ENCODE data around the gene PTH2R.
"Not testable (repeated sequence)": the region's sequence is repeated elsewhere in the genome, so short reads cannot be mapped to it uniquely, and the experiment has no call there.

PTH2R gene

GRCh38 chr2:208392300-208392699, 14.3 kb upstream of the PTH2R start:
- DNase-seq (ENCODE audit: low read depth in 3 of 3) = no peak

- DNase-seq (ENCODE audit: low read depth in 3 of 3) = not testable (repeated sequence)
Measured at GRCh38 chr2:208396796-208397195, 9.8 kb upstream of the PTH2R start.

GRCh38 chr2:208399201-208399600, 7.4 kb upstream of the PTH2R start:
- no peak for DNase-seq (ENCODE audit: low read depth in 3 of 3)

GRCh38 chr2:208407667-208408066, 1.1 kb downstream of the PTH2R start:
- no peak for DNase-seq (ENCODE audit: low read depth in 3 of 3)

GRCh38 chr2:208413931-208414330, 7.3 kb downstream of the PTH2R start:
- no peak for DNase-seq (ENCODE audit: low read depth in 3 of 3)

GRCh38 chr2:208415255-208415654, 8.7 kb downstream of the PTH2R start:
- no peak for DNase-seq (ENCODE audit: low read depth in 3 of 3)

GRCh38 chr2:208415897-208416296, 9.3 kb downstream of the PTH2R start:
- DNase-seq (ENCODE audit: low read depth in 3 of 3) = no peak

- DNase-seq (ENCODE audit: low read depth in 3 of 3) = no peak
Measured at GRCh38 chr2:208426412-208427045, 19.9 kb downstream of the PTH2R start.

DNA sequence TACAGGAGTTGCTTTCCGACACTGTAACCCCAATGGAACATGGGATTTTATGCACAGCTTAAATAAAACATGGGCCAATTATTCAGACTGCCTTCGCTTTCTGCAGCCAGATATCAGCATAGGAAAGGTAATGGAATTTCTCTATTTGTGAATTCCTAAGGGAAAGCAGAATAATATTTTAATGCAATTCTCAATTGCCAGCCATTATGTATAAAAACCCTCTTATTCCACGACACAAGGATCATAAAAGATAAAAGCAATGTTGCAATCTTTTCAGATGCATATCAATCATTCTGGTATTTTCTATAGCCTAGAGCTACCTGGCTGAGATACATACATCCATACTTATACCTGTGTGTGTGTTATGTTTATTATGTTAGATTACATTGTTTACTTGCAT, 31.2 kb downstream of the PTH2R start:
- DNase-seq (ENCODE audit: low read depth in 3 of 3) = no peak

DNA sequence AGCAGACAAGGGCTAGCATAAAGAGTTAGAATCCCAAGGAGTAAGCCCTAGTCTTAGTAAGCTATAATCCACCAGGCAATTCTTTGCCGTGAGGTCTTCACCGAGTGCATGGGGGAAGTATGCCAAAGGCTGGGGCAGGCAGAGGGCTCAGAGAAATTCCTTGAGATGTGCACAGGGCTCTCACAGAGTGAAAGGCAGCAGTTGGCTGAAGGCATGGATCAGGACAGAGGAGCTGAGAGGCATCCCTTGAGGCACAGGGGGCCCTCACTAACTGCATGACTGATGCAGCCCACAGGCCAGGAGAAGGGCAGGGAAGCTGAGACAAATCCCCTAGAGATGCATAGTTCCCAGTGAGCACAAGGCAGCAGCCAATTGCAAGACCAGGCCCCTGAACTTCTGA, 34.1 kb downstream of the PTH2R start:
- no peak for DNase-seq (ENCODE audit: low read depth in 3 of 3)

- no peak for DNase-seq (ENCODE audit: low read depth in 3 of 3)
Measured at GRCh38 chr2:208441951-208442350, 35.4 kb downstream of the PTH2R start.

DNA sequence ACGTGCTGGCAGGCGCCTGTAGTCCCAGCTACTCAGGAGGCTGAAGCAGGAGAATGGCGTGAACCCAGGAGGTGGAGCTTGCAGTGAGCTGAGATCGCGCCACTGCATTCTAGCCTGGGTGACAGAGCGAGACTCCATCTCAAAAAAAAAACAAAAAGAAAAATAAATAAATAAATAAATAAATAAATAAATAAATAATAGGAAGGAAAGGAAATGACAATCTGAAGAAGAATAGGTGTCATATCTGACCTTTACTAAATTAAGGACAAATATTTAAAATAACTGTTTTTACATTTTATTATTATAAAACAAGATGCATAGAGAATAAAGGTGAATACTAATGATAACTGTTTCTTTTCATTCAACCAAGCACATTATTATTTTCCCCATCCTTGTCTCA, 40.9 kb downstream of the PTH2R start:
- DNase-seq (ENCODE audit: low read depth in 3 of 3) = not testable (repeated sequence)

DNA sequence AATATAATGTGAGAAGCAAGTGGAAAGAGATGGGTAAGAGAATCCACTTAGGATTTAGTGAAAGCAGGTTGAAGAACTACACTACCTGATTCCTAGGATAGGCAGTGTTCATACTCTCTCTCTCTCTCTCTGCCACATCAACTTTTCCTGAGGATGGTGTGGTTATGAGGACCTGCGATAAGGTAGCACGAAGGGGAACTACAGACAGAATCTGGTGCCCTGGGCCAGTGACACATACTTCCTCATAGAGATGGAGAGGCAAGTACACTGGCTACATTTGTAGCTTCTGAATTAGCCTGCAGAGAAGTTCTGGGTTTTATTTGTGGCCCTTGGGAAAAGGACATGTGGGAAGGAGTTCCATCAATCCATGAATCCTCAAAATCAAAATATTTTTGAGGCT, 44.5 kb downstream of the PTH2R start:
- DNase-seq (ENCODE audit: low read depth in 3 of 3) = no peak

DNA sequence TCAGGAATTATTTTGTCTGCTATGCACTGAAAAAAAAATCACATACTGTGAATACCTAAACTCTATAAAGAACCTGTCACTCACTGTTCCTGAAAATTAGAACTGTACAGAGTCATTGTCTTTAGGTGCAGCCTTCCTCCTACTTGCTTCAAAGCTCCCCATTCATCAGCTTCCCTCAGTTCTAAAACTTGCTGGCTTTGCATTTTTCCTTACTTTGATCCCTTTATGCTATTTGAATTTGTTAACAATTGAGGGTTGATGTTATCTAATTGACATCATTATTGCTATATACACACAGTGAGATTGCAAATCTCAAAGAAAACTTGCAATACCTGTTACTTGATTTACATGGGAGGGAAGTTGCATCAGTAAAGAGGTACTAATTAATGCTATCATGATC, 48.3 kb downstream of the PTH2R start:
- DNase-seq (ENCODE audit: low read depth in 3 of 3) = no peak

- no peak for DNase-seq (ENCODE audit: low read depth in 3 of 3)
Measured at GRCh38 chr2:208463721-208464120, 57.1 kb downstream of the PTH2R start.

- no peak for DNase-seq (ENCODE audit: low read depth in 3 of 3)
Measured at GRCh38 chr2:208464205-208464604, 57.6 kb downstream of the PTH2R start.

GRCh38 chr2:208466151-208466919, 59.7 kb downstream of the PTH2R start:
- DNase-seq (ENCODE audit: low read depth in 3 of 3) = no peak

DNA sequence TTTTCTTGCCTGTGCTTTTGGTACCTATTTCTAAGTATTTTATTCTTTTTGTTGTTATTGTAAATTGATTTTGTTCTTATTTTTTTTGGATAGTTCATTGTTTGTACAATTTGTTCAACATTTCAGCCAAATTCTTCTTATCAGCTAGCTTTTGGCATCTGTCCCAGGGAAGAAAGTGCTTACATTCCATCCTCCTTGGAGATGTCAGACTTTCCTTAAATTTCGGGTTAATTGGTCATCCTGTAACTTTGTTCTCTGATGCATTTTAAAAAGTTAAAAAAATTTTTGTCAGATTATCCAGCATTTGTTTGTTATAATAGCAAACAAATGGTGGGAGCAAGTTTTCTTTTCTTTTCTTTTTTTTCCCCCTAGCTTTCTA, 60.3 kb downstream of the PTH2R start:
- DNase-seq (ENCODE audit: low read depth in 3 of 3) = no peak

- no peak for DNase-seq (ENCODE audit: low read depth in 3 of 3)
Measured at GRCh38 chr2:208467564-208467963, 61.0 kb downstream of the PTH2R start.

DNA sequence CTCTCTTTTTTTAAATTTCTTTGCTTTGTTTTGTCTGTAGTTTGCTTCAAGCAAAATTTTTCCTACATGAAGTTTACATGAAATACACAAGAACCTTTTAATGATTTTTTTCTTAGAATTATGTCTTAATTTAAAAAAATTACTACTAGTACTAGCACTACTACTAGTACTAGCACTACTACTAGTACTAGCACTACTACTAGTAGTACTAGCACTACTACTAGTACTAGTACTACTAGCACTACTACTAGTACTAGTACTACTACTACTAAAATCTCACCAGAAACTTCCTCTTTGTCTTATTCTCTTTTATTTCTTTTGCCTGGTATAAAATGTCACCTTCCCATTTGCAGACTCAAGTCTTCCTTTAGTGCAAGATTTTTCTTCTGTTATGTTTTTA, 71.1 kb downstream of the PTH2R start:
- DNase-seq (ENCODE audit: low read depth in 3 of 3) = no peak

DNA sequence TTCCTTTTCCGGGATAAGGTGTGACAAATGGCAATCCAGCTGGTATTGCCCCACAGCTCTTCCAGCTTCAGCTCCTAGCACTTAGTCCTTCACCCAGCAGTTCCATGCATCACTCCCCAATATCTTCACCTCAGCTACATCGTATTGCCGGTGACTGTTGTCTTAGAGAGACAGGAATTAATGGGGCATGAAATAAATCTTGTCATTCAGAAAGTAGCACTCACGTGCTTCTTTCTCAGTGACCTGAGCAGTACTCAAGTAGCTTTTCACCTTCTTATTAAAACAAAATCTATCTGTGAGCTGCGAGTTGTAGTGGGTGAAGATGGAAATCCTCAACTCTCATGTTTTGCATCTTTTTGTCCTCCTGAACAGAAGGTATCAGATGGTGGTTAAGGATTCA, 72.8 kb downstream of the PTH2R start:
- no peak for DNase-seq (ENCODE audit: low read depth in 3 of 3)

DNA sequence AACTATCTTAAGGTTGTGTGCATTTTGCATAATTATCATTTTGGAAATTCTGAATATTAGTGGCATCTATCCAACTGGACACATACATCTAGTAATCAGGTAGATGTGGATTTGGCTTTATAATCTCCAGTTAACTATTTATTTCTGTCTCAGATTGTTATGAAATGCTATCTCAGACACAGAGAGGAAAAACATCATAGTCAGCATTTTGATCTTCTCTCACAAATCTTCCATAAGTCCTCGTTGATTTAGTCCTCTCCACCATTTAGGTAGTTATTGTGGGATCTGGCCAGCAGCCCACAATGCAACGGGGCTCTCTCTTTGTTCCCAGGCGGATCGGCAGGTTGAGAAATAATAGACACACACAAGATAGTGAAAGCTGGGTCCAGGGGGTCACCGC, 75.4 kb downstream of the PTH2R start:
- not testable (repeated sequence) for DNase-seq (ENCODE audit: low read depth in 3 of 3)

GRCh38 chr2:208482453-208483015, 75.9 kb downstream of the PTH2R start:
- DNase-seq (ENCODE audit: low read depth in 3 of 3) = not testable (repeated sequence)
